Inflammatory macrophage (primary cell): ENCODE data around the gene MIB2.
"Not testable (repeated sequence)": the region's sequence is repeated elsewhere in the genome, so short reads cannot be mapped to it uniquely, and the experiment has no call there.

Source experiments
- DNase-seq, 2 donors: peaks; one replicate each; pipeline ENCODE4 v3.0.0-alpha.2; 2020 to 2022
- total RNA-seq, 18 experiments: gene quantifications; one replicate each; lab custom pipeline; 2026; ENCODE audit warnings: mixed read lengths in 6 of 18, inconsistent platforms in 2 of 18; lab: John Stamatoyannopoulos, UW

MIB2 gene
- total RNA-seq = 2.8 to 22.8 (median 11.0) reads per million in 18 experiments

GRCh38 chr1:1615256-1616044 is at the start of gene MIB2:
MIB2 (plus strand) TSS chr1:1615500; CDS start chr1:1623453, 7,953 bp downstream.
- DNase-seq = peak; percentile 97 to 98

- no peak for DNase-seq
These were observed 48.0 kb upstream of the MIB2 start for GRCh38 chr1:1567152-1567875.

DNA sequence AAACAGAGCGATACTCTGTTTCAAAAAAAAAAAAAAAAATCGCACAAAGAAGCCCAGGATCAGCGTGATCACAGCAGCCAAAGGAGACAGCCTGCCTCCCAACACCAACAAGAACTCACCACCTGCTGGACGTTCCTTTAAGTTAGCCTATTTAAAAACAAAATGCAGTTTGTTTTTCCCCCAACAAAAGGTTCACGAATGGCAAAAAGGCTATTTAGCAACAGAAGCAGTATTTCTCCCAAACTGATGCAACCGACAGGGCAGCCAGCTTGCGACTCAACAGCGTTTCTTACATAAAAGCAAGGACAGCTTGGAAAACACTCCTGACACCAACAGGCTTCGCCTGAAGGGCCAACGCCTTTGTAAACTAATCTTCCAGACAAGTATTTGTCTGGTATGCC is 47.4 kb upstream of the MIB2 start:
- no peak for DNase-seq

DNA sequence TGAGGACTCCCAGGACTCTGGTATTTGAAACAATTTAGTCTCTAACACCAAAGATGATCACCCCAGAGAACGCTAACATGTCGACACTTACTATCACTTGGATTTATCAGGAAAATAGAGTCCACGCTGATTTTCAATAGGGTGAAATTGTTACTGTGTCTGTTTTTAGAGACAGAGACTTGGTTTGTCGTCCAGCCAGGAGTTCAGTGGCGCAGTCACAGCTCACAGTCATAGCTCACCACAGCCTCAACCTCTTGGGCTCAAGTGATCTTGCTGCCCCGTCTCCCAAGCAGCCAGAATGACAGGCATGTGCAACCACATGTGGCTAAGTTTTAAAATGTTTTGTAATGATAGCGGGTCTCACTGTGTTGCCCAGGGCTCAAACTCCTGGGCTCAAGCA is 46.0 kb upstream of the MIB2 start:
- no peak for DNase-seq

DNA sequence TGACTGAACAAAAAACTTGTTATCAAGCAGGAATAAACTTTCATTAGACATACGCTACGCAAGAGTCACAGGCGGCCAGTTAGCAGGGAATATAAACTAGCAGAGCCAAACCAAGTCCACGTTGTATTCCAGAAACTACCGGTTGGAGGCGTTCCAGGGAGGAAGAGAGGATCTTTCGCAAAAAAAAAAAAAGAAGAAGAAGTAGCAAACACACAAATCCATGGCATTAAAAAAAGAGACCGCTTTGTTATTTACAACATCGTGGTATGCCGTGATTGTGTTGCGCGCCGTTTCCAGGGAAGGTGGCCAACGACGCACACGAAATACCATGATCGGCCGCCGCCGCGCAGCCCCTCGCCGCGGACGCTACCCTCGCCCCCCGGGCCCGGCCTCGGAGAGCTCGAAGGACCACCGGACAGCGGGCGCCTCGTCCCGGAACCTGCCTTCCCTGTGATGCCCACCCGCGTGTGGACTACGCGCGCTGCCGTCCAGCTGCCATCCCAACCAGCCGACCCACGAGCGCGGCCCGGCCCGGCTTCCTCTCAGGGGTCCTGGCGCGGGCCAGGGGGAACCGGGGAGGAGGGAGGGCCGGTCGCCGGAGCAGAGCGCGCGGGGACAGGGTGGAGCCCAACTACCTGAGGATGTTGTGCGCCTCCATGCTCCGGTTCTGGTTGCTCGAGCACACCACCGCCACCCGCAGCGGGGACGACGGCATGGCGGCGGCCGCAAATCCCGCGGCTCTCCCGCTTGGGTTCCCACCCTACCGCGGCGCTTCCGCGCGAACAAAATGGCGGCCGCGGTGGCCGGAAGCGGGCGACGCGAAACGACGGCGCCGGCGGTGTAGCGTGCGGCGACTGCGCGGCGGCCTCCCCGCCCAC is 41.2 kb upstream of the MIB2 start:
- DNase-seq = peak; percentile 79 to 82

DNA sequence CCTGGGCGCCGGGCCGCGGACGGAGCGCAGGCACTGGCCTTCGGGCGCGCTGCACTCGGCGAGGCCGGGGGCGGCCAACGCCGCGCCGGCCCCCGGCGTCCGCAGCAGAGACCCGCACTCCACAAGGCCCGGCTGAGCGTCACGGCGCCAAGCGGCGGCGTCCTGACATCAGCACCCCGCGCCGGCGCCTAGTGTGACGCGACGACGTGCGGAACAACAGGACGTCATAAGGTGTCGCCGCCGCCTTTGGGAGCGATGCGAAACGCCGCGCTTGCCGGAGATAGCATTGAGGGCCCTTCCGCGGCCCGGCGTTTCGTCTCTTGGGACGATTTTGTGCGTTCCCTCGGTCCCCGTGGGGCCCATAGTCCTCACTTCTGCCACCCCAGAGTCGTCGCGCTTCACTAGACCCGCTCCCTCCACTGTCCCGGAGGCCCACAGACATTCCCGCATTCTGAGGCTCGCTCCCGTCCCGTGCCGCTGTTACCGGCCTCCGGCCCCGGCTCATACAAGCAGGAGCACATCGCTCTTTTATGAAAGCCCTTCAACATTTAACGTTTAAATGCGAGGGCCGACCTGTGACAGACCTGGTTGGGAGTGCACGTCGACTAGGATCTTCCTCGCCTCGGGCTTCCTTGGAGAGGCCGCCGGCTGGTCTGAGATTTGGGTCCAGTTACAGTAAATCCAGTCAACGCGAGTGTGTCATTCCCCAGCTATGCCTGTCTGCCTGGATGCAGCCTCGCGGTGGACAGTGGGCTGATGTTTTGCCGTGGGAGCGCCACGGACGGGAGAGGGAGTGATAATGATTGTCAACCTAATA is 40.4 kb upstream of the MIB2 start, which contains the start of gene SSU72:
TSS of gene SSU72 (minus strand) at position 143 of the 817 bp plus-strand sequence. CDS start 306 bp downstream, outside the sequence.
- peak; percentile 93 to 95 for DNase-seq

DNA sequence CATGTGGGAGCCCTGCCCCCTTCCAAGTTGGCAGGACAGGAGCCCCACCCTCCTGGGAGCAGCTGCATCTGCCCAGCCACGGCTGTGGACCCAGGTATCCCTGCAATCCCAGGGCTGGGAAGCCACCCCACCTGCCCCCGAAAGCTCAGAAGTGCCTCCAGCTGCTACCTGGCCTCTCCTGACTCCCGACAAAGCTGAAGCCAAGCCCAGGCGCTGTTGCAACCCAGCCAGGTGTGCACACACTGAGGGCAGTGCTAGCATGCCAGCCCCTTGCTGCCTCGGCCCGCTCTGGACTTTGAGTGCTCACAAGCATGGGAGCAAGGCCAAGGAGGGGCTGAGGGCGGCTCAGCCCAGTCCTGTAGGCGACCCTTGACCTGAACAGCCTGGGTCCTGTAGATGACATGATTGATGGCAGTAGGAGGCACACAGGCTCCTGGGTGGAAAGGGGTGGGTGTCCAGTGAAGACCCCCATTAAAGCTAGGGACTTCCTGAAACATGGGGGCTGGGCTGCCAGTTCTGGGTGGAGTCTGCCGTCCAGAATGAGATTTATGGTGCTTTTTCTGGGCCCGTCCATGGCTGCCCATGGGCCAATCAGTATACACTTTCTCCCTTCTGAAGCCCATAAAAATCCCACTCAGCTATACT is 37.8 kb upstream of the MIB2 start:
- no peak for DNase-seq

DNA sequence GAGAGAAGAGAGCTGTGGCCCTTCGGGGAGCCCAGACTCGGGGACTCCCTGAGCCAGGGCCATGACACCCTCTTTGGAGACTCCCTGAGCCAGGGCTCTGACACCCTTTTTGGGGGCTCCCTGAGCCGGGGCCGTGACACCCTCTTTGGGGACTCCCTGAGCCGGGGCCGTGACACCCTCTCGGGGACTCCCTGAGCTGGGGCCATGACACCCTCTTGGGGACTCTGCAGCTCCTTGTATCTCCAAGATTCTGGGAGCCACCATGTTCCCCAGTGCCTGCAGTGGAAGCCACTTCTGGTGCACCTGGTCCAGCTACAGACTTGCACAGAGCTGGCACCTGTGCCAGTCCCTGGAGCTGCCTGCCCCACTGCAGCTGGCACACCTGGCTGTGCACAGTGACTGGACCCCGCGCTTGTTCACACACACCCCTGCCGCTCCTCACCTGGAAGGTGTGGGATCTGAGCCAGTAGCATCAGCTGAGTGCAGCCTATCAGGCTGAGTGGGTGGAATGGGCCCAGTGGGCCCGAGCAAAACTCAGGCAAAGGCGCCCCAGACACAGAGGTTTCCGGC is 36.8 kb upstream of the MIB2 start:
- DNase-seq = no peak

DNA sequence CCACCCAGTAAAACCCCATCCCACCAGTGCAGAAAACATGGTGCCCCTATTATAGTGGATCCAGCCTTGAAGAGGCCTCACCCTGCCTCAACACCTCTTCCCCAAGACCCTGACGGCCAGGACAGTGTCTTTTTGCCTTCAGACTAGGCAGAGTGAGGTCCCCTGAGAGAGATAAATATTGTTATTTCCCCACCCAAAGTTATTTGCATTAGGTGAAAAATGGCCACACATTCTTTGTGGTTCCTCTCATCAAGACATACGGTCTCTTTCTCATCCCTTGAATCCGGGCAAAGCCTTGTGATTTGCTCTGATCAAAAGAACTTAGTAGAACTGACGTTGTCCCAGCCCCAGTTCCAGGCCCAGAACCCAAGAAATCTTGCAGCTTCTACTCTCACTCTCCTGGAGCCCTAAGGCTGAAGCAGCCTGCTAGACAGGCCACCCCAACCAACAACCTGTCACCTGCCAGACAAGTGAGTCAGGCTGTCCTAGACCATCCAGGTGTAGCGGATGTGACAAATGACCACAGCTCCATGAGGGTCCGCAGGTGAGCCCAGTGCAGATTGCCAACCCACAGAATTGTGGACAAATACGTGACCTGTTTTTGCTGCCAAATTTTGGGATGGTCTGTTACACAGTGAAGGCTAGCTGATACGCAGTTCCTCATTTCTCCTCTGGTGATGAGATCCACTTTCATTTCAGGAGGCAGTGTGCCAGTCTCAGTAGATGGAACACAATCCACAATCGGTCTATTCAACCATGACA is 32.5 kb upstream of the MIB2 start:
- no peak for DNase-seq

- DNase-seq = no peak
These were observed 31.8 kb upstream of the MIB2 start for GRCh38 chr1:1583347-1584010.

- peak; percentile 35 to 45 for DNase-seq
These were observed 23.8 kb upstream of the MIB2 start for GRCh38 chr1:1591452-1591851.

DNA sequence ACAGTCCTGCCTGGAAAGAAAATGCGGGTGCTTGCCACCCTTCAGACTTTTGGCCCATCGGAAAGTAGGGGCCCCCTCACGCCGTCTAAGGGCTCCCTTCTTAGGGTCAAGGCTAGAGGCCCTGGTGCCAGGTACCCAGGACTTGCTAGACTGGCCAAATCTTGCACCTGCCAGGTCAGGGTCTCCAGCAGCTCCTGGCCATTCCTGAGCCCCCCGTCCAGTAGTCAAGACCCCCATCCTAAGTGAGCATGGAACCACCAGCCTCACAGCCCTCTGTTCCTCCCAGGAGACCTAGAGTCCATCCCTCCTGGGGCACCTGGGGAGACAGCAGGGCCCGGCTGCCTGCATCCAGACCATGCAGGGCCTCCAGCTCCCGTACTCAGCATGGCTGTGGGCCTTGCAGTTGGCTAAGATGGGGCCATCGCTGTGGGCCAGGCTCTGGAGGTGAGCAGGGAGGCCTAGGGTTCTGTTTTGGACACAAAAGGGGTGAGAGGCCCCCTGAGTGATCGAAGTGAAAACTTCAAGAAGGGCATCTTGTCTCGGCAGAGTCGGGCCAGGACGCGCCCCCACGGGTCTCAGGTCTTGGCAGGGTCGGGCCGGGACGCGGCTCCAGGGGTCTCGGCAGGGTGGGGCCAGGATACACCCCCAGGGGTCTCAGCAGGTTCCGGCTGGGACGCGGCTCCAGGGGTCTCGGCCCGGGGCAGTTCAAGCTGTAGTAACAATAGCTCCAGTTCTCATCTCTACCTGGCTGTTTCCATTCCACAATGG is 21.3 kb upstream of the MIB2 start:
- no peak for DNase-seq

- no peak for DNase-seq
These were observed 20.6 kb upstream of the MIB2 start for GRCh38 chr1:1594602-1595260.

GRCh38 chr1:1595341-1595740 is 20.0 kb upstream of the MIB2 start:
- DNase-seq = not testable (repeated sequence)

DNA sequence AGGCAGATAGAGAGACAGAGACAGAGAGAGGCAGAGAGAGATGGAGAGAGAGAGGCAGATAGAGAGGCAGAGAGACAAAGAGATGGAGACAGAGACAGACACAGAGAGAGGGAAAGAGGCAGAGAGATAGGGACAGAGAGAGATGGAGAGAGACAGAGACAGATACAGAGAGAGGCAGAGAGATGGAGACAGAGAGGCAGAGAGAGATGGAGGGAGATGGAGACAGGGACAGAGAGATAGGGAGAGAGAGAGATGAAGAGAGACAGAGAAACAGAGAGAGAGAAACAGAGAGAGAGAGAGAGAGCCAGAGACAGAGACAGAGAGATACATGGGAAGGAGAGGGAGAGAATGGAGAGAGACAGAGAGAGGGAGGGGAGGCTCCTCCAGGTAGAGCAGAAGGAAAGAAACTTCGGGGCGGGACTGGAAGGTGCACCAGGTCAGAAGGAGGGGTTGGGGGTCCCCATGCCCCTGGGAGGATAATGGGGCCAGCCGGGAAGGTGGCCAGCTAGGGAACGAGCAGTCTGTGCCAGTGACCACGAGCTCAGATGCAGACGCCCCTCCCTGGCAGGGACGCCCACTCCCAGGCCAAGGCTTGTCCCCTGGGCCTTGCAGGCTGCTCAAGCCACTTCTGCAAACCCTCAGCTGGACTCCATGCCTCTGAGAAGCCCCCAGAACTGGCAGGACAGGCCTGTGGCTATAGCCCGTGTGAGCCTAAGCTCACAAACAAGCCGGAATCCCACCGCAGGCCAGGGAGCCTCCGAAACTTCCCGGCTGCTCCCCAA is 18.6 kb upstream of the MIB2 start:
- DNase-seq = peak; percentile 28 to 47

GRCh38 chr1:1597275-1597930 is 17.9 kb upstream of the MIB2 start:
- DNase-seq = peak in 1 of 2 donors; percentile 10
